Spleen (tissue), 11 donors: ENCODE measurements around the gene PDE10A. TPM values are rescaled to one million over a fixed set of nuclear protein-coding genes. Genes with fewer than 3 reads are reported as not detected.
"Not testable (repeated sequence)": the region's sequence is repeated elsewhere in the genome, so short reads cannot be mapped to it uniquely, and the experiment has no call there.

ENCODE experiments used
- DNase-seq: peaks from one replicate; pipeline ENCODE4 v3.0.0-alpha.2; 2020
- H3K27ac ChIP-seq, 8 donors: fragments of 200-600 bp; sonication (generic) in 7 of 8; 1 replicate in 4 of 8; 2 replicates in 4 of 8; pipeline versions ENCODE4 v1.5.0 to v1.8.0; 2016 to 2021; ENCODE audit warnings: inconsistent platforms in 4 of 8, mild to moderate bottlenecking in 4 of 8, moderate library complexity in 1 of 8
- H3K27me3 ChIP-seq, 7 donors: fragments of 200-600 bp; sonication (generic) in 6 of 7; replicated peaks in 1 of 7; 1 replicate in 4 of 7; 2 replicates in 3 of 7; pipeline versions ENCODE4 v1.5.0 to v1.8.0; 2016 to 2021; ENCODE audit warnings: inconsistent platforms in 3 of 7, mild to moderate bottlenecking in 1 of 7
- H3K36me3 ChIP-seq, 6 donors: fragments of 200-600 bp; sonication (generic) in 5 of 6; 1 replicate in 4 of 6; 2 replicates in 2 of 6; pipeline versions ENCODE4 v1.5.0 to v1.8.0; 2016 to 2021; ENCODE audit warnings: inconsistent platforms in 2 of 6
- H3K4me1 ChIP-seq, 6 donors: fragments of 200-600 bp; sonication (generic) in 5 of 6; 1 replicate in 3 of 6; 2 replicates in 3 of 6; pipeline versions ENCODE4 v1.5.0 to v1.8.0; 2016 to 2021; ENCODE audit warnings: inconsistent platforms in 3 of 6
- H3K4me3 ChIP-seq, 8 donors: fragments of 200-600 bp; sonication (generic) in 7 of 8; 1 replicate in 4 of 8; 2 replicates in 4 of 8; pipeline versions ENCODE4 v1.5.0 to v1.8.0; 2016 to 2021; ENCODE audit warnings: inconsistent platforms in 4 of 8, mild to moderate bottlenecking in 4 of 8, moderate library complexity in 2 of 8
- H3K9me3 ChIP-seq, 8 donors: fragments of 200-600 bp; sonication (generic) in 7 of 8; 1 replicate in 4 of 8; 2 replicates in 4 of 8; pipeline versions ENCODE4 v1.5.0 to v1.8.0; 2016 to 2021; ENCODE audit warnings: inconsistent platforms in 4 of 8
- POLR2A ChIP-seq, 3 donors: fragments of 450-650 bp; IDR thresholded peaks; one replicate each; pipeline ENCODE4 v1.5.1; 2017; ENCODE audit warnings: antibody characterized with exemption in 3 of 3, mild to moderate bottlenecking in 1 of 3
- POLR2AphosphoS5 ChIP-seq, 3 donors: sonication (generic); formaldehyde crosslinking; IDR thresholded peaks; one replicate each; pipeline ENCODE4 v1.5.1; 2017; ENCODE audit warnings: antibody characterized with exemption in 3 of 3
- WGBS, 5 donors: extraction: QIAGEN DNeasy Blood & Tissue Kit in 3 of 5; methylation state at CpG; one replicate each; pipeline versions ENCODE4 v1.1.5 to v1.1.7; 2013 to 2018; 5-methylcytosine and 5-hydroxymethylcytosine counted together
- intact Hi-C: fragments of 100-400 bp; cut with DNase I; formaldehyde crosslinking; loops from one replicate; pipeline ENCODE4 v1.15.0; 2023; ENCODE audit warnings: low total_unique reads
- polyA plus RNA-seq, 3 donors: library from polyadenylated mRNA; stranded (reverse); fragments of 200-250 nt; gene quantifications; one replicate each; pipeline ENCODE4 v1.2.1, GENCODE V29; 2013
- total RNA-seq, 7 donors: library from RNA; depleted of rRNA in 3 of 7; stranded (reverse); fragments of >200 nt in 3 of 7; fragmentation: NEBNext Ultra II Directional in 4 of 7; extraction: Animal tissue kit (Norgen Biotek cat#: 25700) in 4 of 7; gene quantifications; one replicate each; pipeline versions ENCODE4 v1.1.0 to v1.2.1, GENCODE V29; 2016 to 2021
- TF ChIP-seq, protein P1 (sequence below), 11 experiments: fragments of 200-600 bp in 7 of 11; fragments of 450-650 bp in 4 of 11; sonication (generic) in 4 of 11; IDR thresholded peaks in 8 of 11; conservative IDR thresholded peaks in 3 of 11; 1 replicate in 7 of 11; 2 replicates in 4 of 11; pipeline versions ENCODE4 v1.4.0 to v1.8.0; 2016 to 2021; ENCODE audit warnings: antibody characterized with exemption in 11 of 11, inconsistent platforms in 4 of 11, mild to moderate bottlenecking in 1 of 11
- donor health status: healthy with polysubstance abuse.
- donor health status: DM: no; HTN: no; CAD: no; lungs with moderate emphysema.
- donor health status: DM: no; HTN: no; CAD: no.
- donor health status: Bipolar disorder and iron deficiency.
- donor health status: healthy.
- donor health status: DM: no; HTN: no; CAD: no.
- donor health status: DM: yes; HTN: yes; CAD: no.

Gene PDE10A
- total and polyA plus RNA-seq, 10 donors = 1.1 to 28.2 (median 9.6) TPM

DNA sequence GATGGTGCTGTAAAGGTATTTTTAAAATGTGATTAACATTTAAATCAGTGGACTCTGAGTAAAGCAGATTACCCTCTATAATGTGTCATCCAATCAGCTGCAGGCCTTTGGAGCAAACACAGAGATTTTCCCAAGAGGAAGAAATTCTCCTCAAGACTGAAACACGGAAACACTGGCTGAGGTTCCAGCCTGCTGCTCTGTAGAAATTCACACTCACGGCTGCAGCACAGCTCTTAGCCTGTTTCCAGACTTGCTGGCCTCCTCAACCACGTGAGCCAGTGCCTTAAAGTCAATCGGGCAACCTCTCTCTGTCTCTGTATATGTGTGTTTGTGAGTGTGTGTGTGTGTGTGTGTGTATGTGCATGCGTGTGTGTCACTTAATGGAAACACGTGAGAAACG is 41.1 kb downstream of the PDE10A start:
- WGBS, 5 donors = 86 to 98% (median 90%) methylated on average over 7 of the region's 7 CpGs
- intact Hi-C loops = no loop called here
- H3K27ac ChIP-seq = no peak overlapping the region
- no peaks in the 10 kb centered on the region for H3K9me3 ChIP-seq
- DNase-seq = no peak
- no peak for TF ChIP-seq POLR2A (IDR thresholded peaks at IDR 0.05)
- TF ChIP-seq, protein P1, sequence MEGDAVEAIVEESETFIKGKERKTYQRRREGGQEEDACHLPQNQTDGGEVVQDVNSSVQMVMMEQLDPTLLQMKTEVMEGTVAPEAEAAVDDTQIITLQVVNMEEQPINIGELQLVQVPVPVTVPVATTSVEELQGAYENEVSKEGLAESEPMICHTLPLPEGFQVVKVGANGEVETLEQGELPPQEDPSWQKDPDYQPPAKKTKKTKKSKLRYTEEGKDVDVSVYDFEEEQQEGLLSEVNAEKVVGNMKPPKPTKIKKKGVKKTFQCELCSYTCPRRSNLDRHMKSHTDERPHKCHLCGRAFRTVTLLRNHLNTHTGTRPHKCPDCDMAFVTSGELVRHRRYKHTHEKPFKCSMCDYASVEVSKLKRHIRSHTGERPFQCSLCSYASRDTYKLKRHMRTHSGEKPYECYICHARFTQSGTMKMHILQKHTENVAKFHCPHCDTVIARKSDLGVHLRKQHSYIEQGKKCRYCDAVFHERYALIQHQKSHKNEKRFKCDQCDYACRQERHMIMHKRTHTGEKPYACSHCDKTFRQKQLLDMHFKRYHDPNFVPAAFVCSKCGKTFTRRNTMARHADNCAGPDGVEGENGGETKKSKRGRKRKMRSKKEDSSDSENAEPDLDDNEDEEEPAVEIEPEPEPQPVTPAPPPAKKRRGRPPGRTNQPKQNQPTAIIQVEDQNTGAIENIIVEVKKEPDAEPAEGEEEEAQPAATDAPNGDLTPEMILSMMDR (IDR thresholded peaks at IDR 0.05 in 8 of 11, conservative IDR thresholded peaks at IDR 0.05 in 3 of 11) = no peak
- no peaks in the 10 kb centered on the region for H3K27me3 ChIP-seq
- peaks cover 0 to 4% (median 1%) of the 10 kb centered on the region in 6 donors for H3K4me1 ChIP-seq
- no peak overlapping the region for H3K4me3 ChIP-seq
- H3K36me3 ChIP-seq = no peaks in the 10 kb centered on the region

DNA sequence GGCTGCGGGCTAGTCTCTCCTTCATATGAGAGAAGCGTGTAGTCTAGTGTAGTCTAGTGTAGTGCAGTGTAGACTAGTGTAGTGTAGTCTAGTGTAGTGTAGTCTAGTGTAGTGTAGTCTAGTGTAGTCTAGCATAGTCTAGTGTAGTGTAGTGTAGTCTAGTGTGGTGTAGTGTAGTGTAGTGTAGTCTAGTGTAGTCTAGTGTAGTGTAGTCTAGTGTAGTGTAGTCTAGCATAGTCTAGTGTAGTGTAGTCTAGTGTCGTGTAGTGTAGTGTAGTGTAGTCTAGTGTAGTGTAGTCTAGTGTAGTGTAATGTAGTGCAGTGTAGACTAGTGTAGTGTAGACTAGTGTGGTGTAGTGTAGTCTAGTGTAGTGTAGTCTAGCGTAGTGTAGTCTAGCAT is 44.1 kb downstream of the PDE10A start:
- intact Hi-C loops = not testable (repeated sequence)
- H3K4me1 ChIP-seq = peaks cover 0 to 16% (median 2%) of the 10 kb centered on the region in 6 donors

DNA sequence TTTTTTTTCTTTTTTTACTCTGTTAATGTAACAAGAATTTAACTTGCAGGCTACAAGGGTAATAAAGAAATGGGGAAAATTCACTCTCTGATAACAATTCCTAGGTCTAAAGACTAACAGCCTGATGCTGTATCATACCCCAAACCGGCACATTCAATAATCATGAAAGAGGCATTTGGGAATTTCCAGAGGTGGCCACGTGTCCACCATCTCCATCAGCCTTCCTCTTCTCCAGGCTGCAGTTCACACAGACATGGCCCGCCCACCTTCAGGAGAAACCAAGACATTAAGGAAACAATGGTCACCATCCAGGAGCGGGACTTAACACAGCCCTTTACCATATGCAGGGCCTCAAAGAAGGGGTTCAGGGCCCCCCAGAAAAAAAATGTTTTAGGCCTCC is 44.8 kb downstream of the PDE10A start:
- H3K4me3 ChIP-seq = no peak overlapping the region
- TF ChIP-seq, protein P1 (IDR thresholded peaks at IDR 0.05 in 8 of 11, conservative IDR thresholded peaks at IDR 0.05 in 3 of 11) = no peak
- TF ChIP-seq POLR2AphosphoS5 (IDR thresholded peaks at IDR 0.05) (no peak), POLR2A (IDR thresholded peaks at IDR 0.05) (no peak)
- intact Hi-C loops = no loop called here
- H3K27ac ChIP-seq = peak overlapping the region in 2 of 8 donors; percentile 57 to 86
- WGBS, 5 donors = 78 to 89% (median 89%) methylated on average over 4 of the region's 4 CpGs
- peaks cover 0 to 16% (median 2%) of the 10 kb centered on the region in 6 donors for H3K4me1 ChIP-seq
- no peaks in the 10 kb centered on the region for H3K27me3 ChIP-seq
- no peaks in the 10 kb centered on the region for H3K36me3 ChIP-seq
- no peaks in the 10 kb centered on the region for H3K9me3 ChIP-seq
- no peak for DNase-seq

More for the DNA sequence above, 44.1 kb downstream of the PDE10A start:
- H3K4me3 ChIP-seq, H3K9me3 ChIP-seq, H3K36me3 ChIP-seq, DNase-seq, H3K27ac ChIP-seq, H3K27me3 ChIP-seq: not testable (repeated sequence)
- 95 to 99% (median 96%) methylated on average over 4 of the region's 4 CpGs for WGBS, 5 donors

DNA sequence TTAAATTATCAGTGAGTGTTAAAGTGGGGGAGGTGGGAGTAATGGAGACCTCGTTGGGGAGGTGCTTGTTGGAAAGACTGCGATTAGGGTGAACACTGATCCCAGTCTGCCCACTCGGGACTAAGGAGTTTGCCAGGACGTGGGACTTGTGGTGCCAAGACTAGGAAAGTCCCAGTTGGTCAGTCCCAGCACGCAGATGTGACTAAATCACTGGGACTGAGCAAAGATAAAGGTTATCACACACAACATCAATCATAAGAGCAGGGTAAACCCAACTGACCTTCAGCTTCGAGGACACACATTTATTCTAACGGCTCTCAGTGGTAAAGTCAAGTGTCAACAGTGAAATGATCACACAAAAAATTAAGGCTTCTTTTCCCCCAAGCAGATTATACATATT is 45.5 kb downstream of the PDE10A start:
- no peaks in the 10 kb centered on the region for H3K9me3 ChIP-seq
- H3K27me3 ChIP-seq = no peaks in the 10 kb centered on the region
- intact Hi-C loops = no loop called here
- peak overlapping the region in 6 of 8 donors; percentile 15 to 86 (median 43) for H3K27ac ChIP-seq
- TF ChIP-seq POLR2AphosphoS5 (IDR thresholded peaks at IDR 0.05) = peak in 1 of 3 donors; percentile 37
- no peak for TF ChIP-seq POLR2A (IDR thresholded peaks at IDR 0.05)
- no peaks in the 10 kb centered on the region for H3K36me3 ChIP-seq
- WGBS, 5 donors = 63 to 79% (median 72%) methylated on average over 7 of the region's 7 CpGs
- H3K4me1 ChIP-seq = peaks cover 0 to 16% (median 2%) of the 10 kb centered on the region in 6 donors
- H3K4me3 ChIP-seq = no peak overlapping the region
- no peak for DNase-seq

DNA sequence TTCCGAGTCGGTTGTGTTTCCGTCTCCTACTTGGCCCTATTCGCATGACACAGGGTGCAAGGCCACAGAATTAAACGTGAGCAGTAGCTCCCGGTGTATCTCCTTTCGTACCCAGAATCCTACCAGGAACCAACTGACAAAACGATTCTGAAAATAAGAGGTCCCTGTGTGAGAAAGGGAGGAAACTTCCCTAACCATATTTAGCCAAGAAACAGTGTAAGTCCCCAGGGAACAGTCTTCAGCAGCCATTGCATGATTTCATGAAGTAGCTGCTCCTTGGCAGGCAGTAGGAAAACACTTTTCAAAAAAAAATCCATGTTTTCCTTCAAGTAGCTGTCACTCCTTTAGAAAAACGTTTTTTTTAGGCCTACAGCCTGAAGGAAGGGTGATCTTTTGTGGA is 46.9 kb downstream of the PDE10A start:
- H3K27me3 ChIP-seq = no peaks in the 10 kb centered on the region
- intact Hi-C loops = no loop called here
- H3K36me3 ChIP-seq = no peaks in the 10 kb centered on the region
- no peak for DNase-seq
- H3K4me3 ChIP-seq = peak overlapping the region in 2 of 8 donors; percentile 26 to 37
- H3K4me1 ChIP-seq = peaks cover 0 to 16% (median 2%) of the 10 kb centered on the region in 6 donors
- H3K9me3 ChIP-seq = no peaks in the 10 kb centered on the region
- no peak for TF ChIP-seq POLR2A (IDR thresholded peaks at IDR 0.05)
- WGBS, 5 donors = 24 to 46% (median 35%) methylated on average over 9 of the region's 9 CpGs
- H3K27ac ChIP-seq = peak overlapping the region; percentile 3 to 86 (median 68)

DNA sequence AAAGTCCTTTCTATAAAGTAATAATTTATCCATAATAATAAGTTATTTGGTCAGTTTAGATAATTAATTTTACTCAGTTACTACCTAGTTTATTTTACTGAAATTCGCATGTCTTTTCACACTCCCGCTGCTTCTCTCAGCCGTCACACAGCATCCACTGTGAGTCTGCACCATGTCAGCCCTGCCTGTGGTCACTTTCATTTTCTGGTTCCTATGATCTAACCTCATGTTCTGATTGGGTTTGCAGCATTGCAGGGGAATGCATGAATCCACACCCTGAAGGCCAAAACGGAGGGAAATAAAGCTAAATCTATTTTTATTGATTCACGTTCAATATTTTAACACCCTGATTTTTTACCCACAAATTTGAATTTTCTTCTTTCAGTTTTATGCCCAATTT is 47.4 kb downstream of the PDE10A start:
- H3K4me3 ChIP-seq = peak overlapping the region in 2 of 8 donors; percentile 26 to 37
- no peaks in the 10 kb centered on the region for H3K36me3 ChIP-seq
- no peaks in the 10 kb centered on the region for H3K27me3 ChIP-seq
- intact Hi-C loops = no loop called here
- TF ChIP-seq POLR2AphosphoS5 (IDR thresholded peaks at IDR 0.05) (no peak), POLR2A (IDR thresholded peaks at IDR 0.05) (no peak)
- TF ChIP-seq, protein P1 (IDR thresholded peaks at IDR 0.05 in 8 of 11, conservative IDR thresholded peaks at IDR 0.05 in 3 of 11) = no peak
- peaks cover 0 to 16% (median 2%) of the 10 kb centered on the region in 6 donors for H3K4me1 ChIP-seq
- peaks cover 0 to 1% (median 0%) of the 10 kb centered on the region in 8 donors for H3K9me3 ChIP-seq
- DNase-seq = no peak
- H3K27ac ChIP-seq = peak overlapping the region in 7 of 8 donors; percentile 52 to 86 (median 69)
- 20 to 42% (median 28%) methylated on average over 5 of the region's 5 CpGs for WGBS, 5 donors
